Mononuclear cell (primary cell): ENCODE results near the gene ST8SIA3. TPM values are rescaled to one million over a fixed set of nuclear protein-coding genes. Genes with fewer than 3 reads are reported as not detected.
"Not testable (repeated sequence)": the region's sequence is repeated elsewhere in the genome, so short reads cannot be mapped to it uniquely, and the experiment has no call there.

Experiments
- H3K27me3 ChIP-seq: 2 replicates; pipeline ENCODE4 v1.6.0; 2011; ENCODE audit warnings: low read length, control low read depth; ENCODE audit not compliant: insufficient read depth
- H3K4me1 ChIP-seq: 2 replicates; pipeline ENCODE4 v1.5.1; 2011; ENCODE audit warnings: mild to moderate bottlenecking, low read length, control low read depth; ENCODE audit not compliant: insufficient read depth
- H3K4me3 ChIP-seq: 2 replicates; pipeline ENCODE4 v1.5.1; 2011; ENCODE audit warnings: mild to moderate bottlenecking, low read length, moderate library complexity
- H3K9me3 ChIP-seq: 2 replicates; pipeline ENCODE4 v1.5.1; 2011; ENCODE audit warnings: low read depth, mild to moderate bottlenecking, control low read depth, low read length
- total RNA-seq: library from RNA; depleted of rRNA; stranded (reverse); fragments of >200 nt; gene quantifications from one replicate; pipeline ENCODE4 v1.2.3, GENCODE V29; 2012

Gene ST8SIA3
- total RNA-seq, 1 donor = not detected

DNA sequence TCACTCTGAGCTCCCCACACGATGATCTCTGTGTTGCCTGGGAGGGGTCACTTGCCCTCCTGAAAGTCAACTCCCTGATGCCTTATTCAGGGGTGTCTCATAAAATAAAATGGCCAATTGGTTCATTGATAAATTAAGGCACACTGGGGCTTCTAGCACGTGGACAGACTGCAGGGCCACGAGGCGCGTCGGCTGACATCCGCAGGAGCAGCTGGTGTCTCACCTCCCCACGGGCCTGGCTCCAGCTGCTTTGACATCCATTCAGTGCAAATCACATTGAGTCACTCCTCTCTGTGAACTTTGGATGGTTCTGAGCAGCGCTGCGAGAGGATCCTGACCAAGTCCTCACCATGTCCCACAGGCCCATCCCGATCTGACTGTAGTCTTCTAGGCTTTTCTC, 4.6 kb upstream of the ST8SIA3 start:
- Histone ChIP-seq H3K4me1 (no peaks in the 10 kb centered on the region), H3K4me3 (no peak overlapping the region), H3K9me3 (no peaks in the 10 kb centered on the region), H3K27me3 (peaks cover 25% of the 10 kb centered on the region)

GRCh38 chr18:57352761-57353136, 392 bp downstream of the ST8SIA3 start:
- Histone ChIP-seq H3K27me3 (peaks cover 56% of the 10 kb centered on the region), H3K9me3 (no peaks in the 10 kb centered on the region), H3K4me1 (no peaks in the 10 kb centered on the region), H3K4me3 (no peak overlapping the region)

GRCh38 chr18:57353137-57353939, 981 bp downstream of the ST8SIA3 start:
- no peak overlapping the region for H3K4me3 ChIP-seq
- peaks cover 56% of the 10 kb centered on the region for H3K27me3 ChIP-seq
- H3K9me3 ChIP-seq = no peaks in the 10 kb centered on the region
- no peaks in the 10 kb centered on the region for H3K4me1 ChIP-seq

DNA sequence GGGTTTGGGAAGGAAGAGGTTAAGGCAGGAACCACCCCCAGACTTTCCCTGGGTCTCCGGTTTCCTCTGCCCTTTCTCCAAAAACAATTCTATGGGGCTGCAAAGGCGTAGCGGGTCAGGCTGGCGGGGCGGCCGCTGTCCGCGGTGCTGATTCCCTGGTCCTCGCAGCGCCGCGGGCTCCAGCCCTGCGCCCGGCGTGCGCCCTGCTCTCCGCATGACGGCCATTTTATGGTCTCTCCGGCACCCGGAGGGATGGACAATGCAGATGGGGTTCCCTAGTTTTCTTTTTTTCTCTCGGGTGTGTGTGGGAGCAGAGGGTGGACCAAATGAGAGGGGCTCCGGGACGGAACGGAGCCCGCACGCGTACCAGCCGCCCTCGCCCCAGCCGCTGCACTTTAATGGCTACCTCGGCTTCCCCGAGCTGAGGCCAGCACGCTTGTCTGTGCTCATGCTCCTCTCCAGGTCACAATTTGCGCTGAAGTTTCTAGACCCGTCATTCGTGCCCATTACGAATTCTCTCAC, 1.6 kb downstream of the ST8SIA3 start:
- no peaks in the 10 kb centered on the region for H3K9me3 ChIP-seq
- no peaks in the 10 kb centered on the region for H3K4me1 ChIP-seq
- H3K27me3 ChIP-seq = peaks cover 56% of the 10 kb centered on the region
- no peak overlapping the region for H3K4me3 ChIP-seq

DNA sequence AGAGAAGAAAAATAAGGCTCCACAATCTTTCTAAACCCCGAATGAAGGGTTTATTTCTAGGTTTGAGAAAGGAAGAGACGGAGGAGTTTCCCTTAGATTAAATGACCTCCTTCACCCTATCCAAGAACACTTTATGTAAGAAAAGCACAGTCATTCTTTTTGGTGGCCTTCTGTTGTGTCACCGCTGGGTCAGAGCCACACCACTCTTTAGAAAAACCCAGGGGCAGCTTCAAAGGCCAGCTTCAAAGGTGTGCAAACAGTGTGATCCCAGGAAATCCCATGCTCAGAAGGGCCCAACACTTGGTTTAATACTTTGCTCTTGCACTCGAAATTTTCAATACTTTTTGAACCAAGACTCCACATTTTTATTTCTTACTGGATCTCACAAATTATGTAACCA, 7.1 kb downstream of the ST8SIA3 start:
- no peaks in the 10 kb centered on the region for H3K4me1 ChIP-seq
- H3K4me3 ChIP-seq = no peak overlapping the region
- H3K27me3 ChIP-seq = peaks cover 21% of the 10 kb centered on the region
- no peaks in the 10 kb centered on the region for H3K9me3 ChIP-seq

- no peaks in the 10 kb centered on the region for H3K4me1 ChIP-seq
- H3K9me3 ChIP-seq = no peaks in the 10 kb centered on the region
- no peak overlapping the region for H3K4me3 ChIP-seq
- H3K27me3 ChIP-seq = no peaks in the 10 kb centered on the region
These were observed 10.4 kb downstream of the ST8SIA3 start for GRCh38 chr18:57362714-57363113.

GRCh38 chr18:57364460-57364859, 12.1 kb downstream of the ST8SIA3 start:
- no peak overlapping the region for H3K4me3 ChIP-seq
- H3K9me3 ChIP-seq = no peaks in the 10 kb centered on the region
- H3K4me1 ChIP-seq = no peaks in the 10 kb centered on the region
- no peaks in the 10 kb centered on the region for H3K27me3 ChIP-seq

- no peaks in the 10 kb centered on the region for H3K4me1 ChIP-seq
- H3K27me3 ChIP-seq = no peaks in the 10 kb centered on the region
- no peak overlapping the region for H3K4me3 ChIP-seq
- no peaks in the 10 kb centered on the region for H3K9me3 ChIP-seq
These were observed 14.2 kb downstream of the ST8SIA3 start for GRCh38 chr18:57366528-57367081.

DNA sequence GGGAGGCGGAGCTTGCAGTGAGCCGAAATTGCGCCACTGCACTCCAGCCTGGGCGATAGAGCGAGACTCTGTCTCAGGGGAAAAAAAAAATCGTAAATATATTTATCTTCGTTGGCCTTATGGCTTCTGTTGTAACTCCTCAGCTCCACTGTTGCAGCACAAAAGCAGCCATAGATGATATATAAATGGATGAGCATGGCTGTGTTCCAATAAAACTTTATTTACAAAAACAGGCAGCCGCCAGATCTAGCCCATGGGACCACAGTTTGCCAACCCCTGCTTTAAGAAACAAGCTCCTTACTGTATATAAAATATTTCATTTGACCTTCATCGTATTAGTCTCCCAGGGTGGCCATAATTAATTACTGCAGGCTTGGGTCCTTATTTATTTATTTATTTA, 20.1 kb downstream of the ST8SIA3 start:
- Histone ChIP-seq H3K9me3 (no peaks in the 10 kb centered on the region), H3K27me3 (no peaks in the 10 kb centered on the region), H3K4me3 (no peak overlapping the region), H3K4me1 (no peaks in the 10 kb centered on the region)

DNA sequence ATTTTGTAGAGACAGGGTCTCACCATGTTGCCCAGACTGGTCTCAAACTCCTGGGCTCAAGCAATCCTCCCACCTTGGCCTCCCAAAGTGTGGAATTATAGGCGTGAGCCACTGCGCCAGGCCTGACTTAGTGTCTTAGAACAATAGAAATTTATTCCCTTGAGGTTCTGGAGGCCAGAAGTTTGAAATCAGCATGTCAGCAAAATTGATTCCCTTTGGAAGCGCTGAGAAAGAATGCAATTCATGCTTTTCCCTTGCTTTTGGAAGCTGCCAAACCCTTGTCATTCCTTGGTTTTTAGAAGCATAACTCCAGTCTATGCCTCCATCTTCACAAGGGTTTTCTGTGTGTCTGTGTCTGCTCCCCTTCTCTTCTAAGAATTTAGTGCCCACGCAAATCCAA, 20.7 kb downstream of the ST8SIA3 start:
- no peaks in the 10 kb centered on the region for H3K27me3 ChIP-seq
- no peaks in the 10 kb centered on the region for H3K9me3 ChIP-seq
- no peak overlapping the region for H3K4me3 ChIP-seq
- no peaks in the 10 kb centered on the region for H3K4me1 ChIP-seq

DNA sequence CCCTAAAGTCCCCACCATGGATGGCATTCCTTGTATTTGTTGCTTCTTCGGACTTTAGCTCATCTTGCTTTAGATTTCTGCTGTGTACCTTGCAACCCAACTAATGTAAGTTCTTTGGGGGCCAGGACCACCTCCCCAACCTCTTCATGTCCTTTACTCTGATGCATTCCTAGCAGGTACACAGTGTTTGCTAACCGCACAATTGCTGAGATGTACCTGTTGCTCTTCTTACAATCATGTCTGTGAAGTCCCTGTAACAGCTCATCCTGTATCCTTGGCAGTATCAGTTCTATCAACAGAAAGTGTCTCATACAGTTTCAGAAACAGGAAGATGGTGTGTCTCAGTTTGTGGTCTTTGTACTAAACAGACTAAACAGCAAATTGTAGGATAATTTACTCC, 24.1 kb downstream of the ST8SIA3 start:
- no peak overlapping the region for H3K4me3 ChIP-seq
- peaks cover 2% of the 10 kb centered on the region for H3K27me3 ChIP-seq
- no peaks in the 10 kb centered on the region for H3K9me3 ChIP-seq
- H3K4me1 ChIP-seq = no peaks in the 10 kb centered on the region

- H3K4me3 ChIP-seq = no peak overlapping the region
- no peaks in the 10 kb centered on the region for H3K9me3 ChIP-seq
- H3K27me3 ChIP-seq = no peaks in the 10 kb centered on the region
- H3K4me1 ChIP-seq = no peaks in the 10 kb centered on the region
These were observed 36.9 kb downstream of the ST8SIA3 start for GRCh38 chr18:57389271-57389670.

DNA sequence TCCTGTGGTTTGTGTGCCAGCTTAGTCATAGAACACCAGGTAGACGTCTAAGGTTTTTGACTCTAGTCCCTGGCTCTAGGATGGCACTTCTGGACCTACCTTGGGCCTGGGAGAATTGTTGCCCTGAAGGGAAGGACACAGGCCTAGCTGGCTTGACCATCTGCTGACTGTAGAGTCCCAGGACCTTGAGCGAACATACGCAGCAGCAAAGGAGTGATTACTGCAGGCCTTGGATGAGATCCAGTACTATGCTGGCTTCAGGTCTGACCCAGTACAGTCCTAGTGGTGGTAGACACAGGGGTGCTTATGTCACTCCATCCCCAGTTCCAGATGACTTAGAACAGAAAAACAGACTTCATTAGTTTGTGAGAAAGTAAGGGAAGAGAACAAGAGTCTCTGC, 37.7 kb downstream of the ST8SIA3 start:
- Histone ChIP-seq H3K27me3 (no peaks in the 10 kb centered on the region), H3K4me1 (no peaks in the 10 kb centered on the region), H3K9me3 (peaks cover 3% of the 10 kb centered on the region), H3K4me3 (no peak overlapping the region)

- H3K27me3 ChIP-seq, H3K9me3 ChIP-seq, H3K4me3 ChIP-seq, H3K4me1 ChIP-seq: not testable (repeated sequence)
These were observed 42.4 kb downstream of the ST8SIA3 start for GRCh38 chr18:57394749-57395148.

DNA sequence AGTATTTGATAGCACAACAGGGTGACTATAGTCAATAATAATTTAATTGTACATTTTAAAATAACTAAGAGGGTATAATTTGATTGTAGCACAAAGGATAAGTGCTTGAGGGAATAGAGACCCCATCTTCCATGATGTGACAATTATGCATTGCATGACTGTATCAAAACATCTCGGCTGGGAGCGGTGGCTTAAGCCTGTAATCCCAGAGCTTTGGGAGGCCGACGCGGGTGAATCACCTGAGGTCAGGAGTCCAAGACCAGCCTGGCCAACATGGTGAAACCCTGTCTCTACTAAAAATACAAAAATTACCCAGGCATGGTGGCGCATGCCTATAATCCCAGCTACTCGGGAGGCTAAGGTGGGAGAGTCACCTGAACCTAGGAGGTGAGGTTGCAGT, 44.5 kb downstream of the ST8SIA3 start:
- not testable (repeated sequence) for H3K27me3 ChIP-seq, H3K4me1 ChIP-seq, H3K9me3 ChIP-seq, H3K4me3 ChIP-seq
